Activated CD4-positive, alpha-beta memory T cell treated with anti-CD3 and anti-CD28 coated beads, Interleukin-2, amount 10 ng/mL, durations not matched to agents 7 days and 5 days (primary cell): ENCODE results near the gene GMIP. TPM values are rescaled to one million over a fixed set of nuclear protein-coding genes. Genes with fewer than 3 reads are reported as not detected.

Experiments
- CTCF ChIA-PET: fragments of 350-600 bp; sonication (Branson Sonifier 250); formaldehyde crosslinking; loops from one replicate; lab custom pipeline; 2021; ENCODE audit warnings: antibody characterized with exemption, inconsistent platforms; lab: Charles Lee
- POLR2A ChIA-PET: fragments of 350-600 bp; sonication (Branson Sonifier 250); formaldehyde crosslinking; loops from one replicate; lab custom pipeline; 2021; ENCODE audit warnings: antibody characterized with exemption; lab: Charles Lee
- DNase-seq: peaks from one replicate; pipeline ENCODE4 v3.0.0-alpha.2; 2020
- H3K27ac Mint-ChIP-seq: one replicate; pipeline ENCODE4 v1.8.0; 2021; ENCODE audit warnings: mild to moderate bottlenecking, mixed read lengths
- H3K27me3 Mint-ChIP-seq: one replicate; pipeline ENCODE4 v1.8.0; 2021; ENCODE audit warnings: mixed read lengths
- H3K36me3 Mint-ChIP-seq: one replicate; pipeline ENCODE4 v1.8.0; 2021; ENCODE audit warnings: low read depth, mixed read lengths
- H3K4me1 Mint-ChIP-seq: one replicate; pipeline ENCODE4 v1.8.0; 2021; ENCODE audit warnings: mixed read lengths
- H3K4me3 Mint-ChIP-seq: one replicate; pipeline ENCODE4 v1.8.0; 2021; ENCODE audit warnings: mild to moderate bottlenecking, mixed read lengths
- H3K9me3 Mint-ChIP-seq: one replicate; pipeline ENCODE4 v1.8.0; 2021; ENCODE audit warnings: mixed read lengths
- total RNA-seq, 2 experiments: library from RNA; stranded (reverse); gene quantifications; one replicate each; pipeline ENCODE4 v1.2.3, GENCODE V29; 2021

The GMIP gene
- total RNA-seq, 2 experiments from 2014 or later: 111 to 112 TPM

- Mint-ChIP-seq H3K4me1 (peaks cover 38% of the 10 kb centered on the region), H3K27ac (no peak overlapping the region), H3K27me3 (no peaks in the 10 kb centered on the region), H3K36me3 (peaks cover 70% of the 10 kb centered on the region), H3K9me3 (no peaks in the 10 kb centered on the region), H3K4me3 (no peak overlapping the region)
- no peak for DNase-seq
- CTCF ChIA-PET: no interaction called here
- POLR2A ChIA-PET: interaction anchor here (0.8 kb wide), 1 partner anchor 8 kb away, joined by 3 read pairs; no protein-coding TSS in a partner anchor
Measured at GRCh38 chr19:19631346-19631745, 12.1 kb downstream of the GMIP start.

- CTCF ChIA-PET: no interaction called here
- Mint-ChIP-seq H3K27me3 (no peaks in the 10 kb centered on the region), H3K4me1 (peaks cover 40% of the 10 kb centered on the region), H3K4me3 (no peak overlapping the region), H3K27ac (no peak overlapping the region), H3K36me3 (peaks cover 68% of the 10 kb centered on the region), H3K9me3 (no peaks in the 10 kb centered on the region)
- POLR2A ChIA-PET: no interaction called here
- DNase-seq: no peak
Measured at GRCh38 chr19:19630426-19630825, 13.0 kb downstream of the GMIP start.

- H3K4me3 Mint-ChIP-seq: peak overlapping the region; percentile 13
- CTCF ChIA-PET: no interaction called here
Measured at GRCh38 chr19:19630062-19630414, 13.4 kb downstream of the GMIP start.

GRCh38 chr19:19628501-19629134 is 14.8 kb downstream of the GMIP start:
- H3K27ac Mint-ChIP-seq: peak overlapping the region; percentile 74
- ChIA-PET CTCF (no interaction called here), POLR2A (interaction anchor here (0.7 to 4.9 kb wide), 15 partner anchors 8 to 237 kb away, joined by 3 to 34 read pairs (median 3); partner anchors contain the start of genes PBX4 and ZNF253)
- DNase-seq: peak; percentile 34
- H3K36me3 Mint-ChIP-seq: peaks cover 60% of the 10 kb centered on the region
- no peaks in the 10 kb centered on the region for H3K27me3 Mint-ChIP-seq
- no peaks in the 10 kb centered on the region for H3K9me3 Mint-ChIP-seq
- peak overlapping the region; percentile 60 for H3K4me3 Mint-ChIP-seq
- H3K4me1 Mint-ChIP-seq: peaks cover 34% of the 10 kb centered on the region

More at GRCh38 chr19:19630062-19630414, 13.4 kb downstream of the GMIP start:
- POLR2A ChIA-PET: no interaction called here
- Mint-ChIP-seq H3K9me3 (no peaks in the 10 kb centered on the region), H3K27ac (no peak overlapping the region), H3K36me3 (peaks cover 64% of the 10 kb centered on the region), H3K27me3 (no peaks in the 10 kb centered on the region), H3K4me1 (peaks cover 36% of the 10 kb centered on the region)
- DNase-seq: no peak

- POLR2A ChIA-PET: interaction anchor here (0.6 to 4.9 kb wide), 25 partner anchors 7 to 238 kb away, joined by 3 to 34 read pairs (median 4); partner anchors contain the start of genes ATP13A1, NDUFA13, PBX4 and TSSK6
Measured at GRCh38 chr19:19627621-19628500, 15.6 kb downstream of the GMIP start, which contains the start of gene LPAR2. LPAR2 (minus strand) TSS chr19:19628220; CDS start chr19:19627275, 945 bp downstream.

GRCh38 chr19:19626516-19627472 is 16.7 kb downstream of the GMIP start:
- Mint-ChIP-seq H3K4me1 (peaks cover 32% of the 10 kb centered on the region), H3K27me3 (no peaks in the 10 kb centered on the region), H3K36me3 (peaks cover 53% of the 10 kb centered on the region), H3K9me3 (no peaks in the 10 kb centered on the region), H3K27ac (peak overlapping the region; percentile 91), H3K4me3 (peak overlapping the region; percentile 83)
- no peak for DNase-seq
- POLR2A ChIA-PET: interaction anchor here (0.6 to 4.9 kb wide), 14 partner anchors 8 to 167 kb away, joined by 3 to 34 read pairs (median 5); partner anchors contain the start of genes ATP13A1, NDUFA13, PBX4 and TSSK6
- CTCF ChIA-PET: interaction anchor here (1.2 to 3.0 kb wide), 3 partner anchors 73 to 96 kb away, joined by 3 to 16 read pairs (median 9); no protein-coding TSS in a partner anchor

More at GRCh38 chr19:19627621-19628500, 15.6 kb downstream of the GMIP start, which contains the start of gene LPAR2:
- H3K27me3 Mint-ChIP-seq: no peaks in the 10 kb centered on the region
- peak; percentile 74 for DNase-seq
- H3K36me3 Mint-ChIP-seq: peaks cover 55% of the 10 kb centered on the region
- no peaks in the 10 kb centered on the region for H3K9me3 Mint-ChIP-seq
- CTCF ChIA-PET: interaction anchor here (1.2 to 3.0 kb wide), 3 partner anchors 74 to 98 kb away, joined by 3 to 16 read pairs (median 9); no protein-coding TSS in a partner anchor
- peak within 1 kb of the TSS; percentile 91 for H3K27ac Mint-ChIP-seq
- peak within 1 kb of the TSS; percentile 83 for H3K4me3 Mint-ChIP-seq
- H3K4me1 Mint-ChIP-seq: peaks cover 32% of the 10 kb centered on the region

GRCh38 chr19:19624032-19624570 is 19.4 kb downstream of the GMIP start:
- ChIA-PET POLR2A (interaction anchor here (0.6 to 1.8 kb wide), 2 partner anchors 33 to 92 kb away, joined by 3 to 6 read pairs; no protein-coding TSS in a partner anchor), CTCF (no interaction called here)
- H3K36me3 Mint-ChIP-seq: peaks cover 40% of the 10 kb centered on the region
- no peaks in the 10 kb centered on the region for H3K9me3 Mint-ChIP-seq
- no peak overlapping the region for H3K27ac Mint-ChIP-seq
- H3K27me3 Mint-ChIP-seq: no peaks in the 10 kb centered on the region
- peaks cover 37% of the 10 kb centered on the region for H3K4me1 Mint-ChIP-seq
- H3K4me3 Mint-ChIP-seq: no peak overlapping the region
- DNase-seq: no peak

GRCh38 chr19:19623383-19623782 is 20.1 kb downstream of the GMIP start:
- no peak for DNase-seq
- no peaks in the 10 kb centered on the region for H3K9me3 Mint-ChIP-seq
- H3K4me1 Mint-ChIP-seq: peaks cover 39% of the 10 kb centered on the region
- peaks cover 37% of the 10 kb centered on the region for H3K36me3 Mint-ChIP-seq
- ChIA-PET CTCF (interaction anchor here (0.7 to 1.1 kb wide), 4 partner anchors 11 to 213 kb away, joined by 3 read pairs; no protein-coding TSS in a partner anchor), POLR2A (interaction anchor here (0.9 to 1.8 kb wide), 4 partner anchors 10 to 107 kb away, joined by 3 to 5 read pairs (median 4); no protein-coding TSS in a partner anchor)
- H3K4me3 Mint-ChIP-seq: no peak overlapping the region
- no peaks in the 10 kb centered on the region for H3K27me3 Mint-ChIP-seq
- H3K27ac Mint-ChIP-seq: no peak overlapping the region

- Mint-ChIP-seq H3K4me3 (peak overlapping the region; percentile 8), H3K27ac (no peak overlapping the region), H3K9me3 (no peaks in the 10 kb centered on the region), H3K36me3 (peaks cover 44% of the 10 kb centered on the region), H3K27me3 (no peaks in the 10 kb centered on the region), H3K4me1 (peaks cover 47% of the 10 kb centered on the region)
- no peak for DNase-seq
- POLR2A ChIA-PET: interaction anchor here (1.0 to 10.6 kb wide), 4 partner anchors 17 to 85 kb away, joined by 3 to 118 read pairs (median 18); no protein-coding TSS in a partner anchor
- CTCF ChIA-PET: interaction anchor here (0.6 to 1.4 kb wide), 2 partner anchors 14 to 42 kb away, joined by 3 to 5 read pairs; no protein-coding TSS in a partner anchor
Measured at GRCh38 chr19:19619849-19620210, 23.6 kb downstream of the GMIP start.

- peaks cover 44% of the 10 kb centered on the region for H3K36me3 Mint-ChIP-seq
- CTCF ChIA-PET: interaction anchor here (0.6 to 1.5 kb wide), 3 partner anchors 13 to 41 kb away, joined by 3 to 6 read pairs (median 5); no protein-coding TSS in a partner anchor
- peak overlapping the region; percentile 38 for H3K27ac Mint-ChIP-seq
- POLR2A ChIA-PET: interaction anchor here (1.1 to 10.6 kb wide), 5 partner anchors 8 to 84 kb away, joined by 3 to 118 read pairs (median 8); no protein-coding TSS in a partner anchor
- H3K4me1 Mint-ChIP-seq: peaks cover 47% of the 10 kb centered on the region
- H3K27me3 Mint-ChIP-seq: no peaks in the 10 kb centered on the region
- H3K9me3 Mint-ChIP-seq: no peaks in the 10 kb centered on the region
- DNase-seq: no peak
- H3K4me3 Mint-ChIP-seq: peak overlapping the region; percentile 99
Measured at GRCh38 chr19:19619181-19619848, 24.1 kb downstream of the GMIP start.
